HG03439 (cell line): ENCODE data around the gene ARHGAP33.

Experiments used
- ATAC-seq: cut with Tn5 transposase; IDR thresholded peaks from one replicate; pipeline ENCODE4 v1.9.1; 2021; ENCODE audit warnings: mild to moderate bottlenecking, moderate library complexity; ENCODE audit not compliant: unreplicated experiment

The ARHGAP33 gene

DNA sequence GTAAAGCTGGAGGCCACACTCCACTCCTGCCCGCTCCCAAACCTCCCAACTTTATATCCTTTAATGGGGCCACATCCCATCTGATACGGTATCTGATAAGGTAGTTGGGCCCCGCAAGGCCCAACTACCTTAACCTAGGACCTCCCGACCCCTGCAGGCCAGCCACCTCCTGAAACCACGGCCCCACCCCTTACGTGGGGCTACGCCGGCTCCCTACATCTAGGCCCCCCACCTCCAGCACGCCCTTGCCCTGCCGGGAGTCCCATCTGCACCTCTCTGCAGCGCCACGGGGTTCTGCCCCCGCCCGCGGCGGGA lies 35.3 kb upstream of the ARHGAP33 start:
- ATAC-seq = no peak

DNA sequence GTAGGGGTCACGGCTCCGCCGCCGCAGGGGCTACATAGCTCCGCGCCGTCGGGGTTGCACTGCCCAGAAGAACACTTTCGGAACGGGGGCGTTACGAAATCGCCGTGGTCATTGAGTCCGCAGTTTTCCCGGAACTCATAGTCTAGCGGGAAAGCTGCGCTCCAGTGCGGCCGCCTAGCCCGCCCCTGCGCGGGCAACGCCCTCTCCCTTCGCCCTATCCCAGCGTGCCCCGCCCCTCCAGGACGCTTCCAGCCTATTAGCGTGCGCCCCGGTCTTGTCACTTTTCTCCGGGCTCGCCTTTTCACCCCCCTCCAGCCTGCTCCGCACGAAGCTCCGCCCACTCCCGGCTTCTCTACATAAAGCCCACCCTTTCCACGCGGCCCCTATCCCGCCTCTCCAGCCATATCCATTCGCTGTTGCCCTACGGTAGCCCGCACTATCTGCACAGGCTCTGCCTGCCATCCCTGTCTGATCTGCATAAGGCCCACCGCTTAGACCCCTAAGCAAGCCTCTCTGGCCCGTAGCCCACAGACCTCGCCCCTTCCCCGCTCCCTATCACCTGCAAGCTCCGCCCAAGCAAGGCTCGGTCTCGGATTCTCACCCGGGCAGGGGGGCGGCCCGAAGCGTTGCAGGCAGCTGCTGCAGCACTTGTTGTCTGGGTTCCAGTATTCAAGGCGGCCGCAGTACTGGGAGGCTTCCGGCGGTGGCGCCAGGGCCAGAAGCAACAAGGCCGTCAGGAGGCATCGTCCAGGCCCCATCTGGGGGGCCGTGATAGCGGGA lies 34.8 kb upstream of the ARHGAP33 start:
- ATAC-seq = peak; percentile 47

DNA sequence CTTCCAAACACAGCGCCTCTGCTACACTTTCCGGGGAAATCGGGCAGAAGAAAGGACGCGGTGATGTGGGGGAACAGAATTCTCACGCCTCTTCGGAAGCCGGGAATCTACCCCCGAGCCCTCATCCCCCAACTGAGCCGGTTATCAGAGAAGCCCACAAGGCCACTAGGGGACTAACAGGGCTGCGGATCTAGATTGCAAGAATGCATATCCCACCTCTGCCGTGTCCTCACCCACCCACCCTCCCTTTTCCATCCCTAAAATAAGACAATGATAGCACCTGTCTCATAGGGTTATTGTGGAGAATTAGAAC lies 34.2 kb upstream of the ARHGAP33 start:
- no peak for ATAC-seq

DNA sequence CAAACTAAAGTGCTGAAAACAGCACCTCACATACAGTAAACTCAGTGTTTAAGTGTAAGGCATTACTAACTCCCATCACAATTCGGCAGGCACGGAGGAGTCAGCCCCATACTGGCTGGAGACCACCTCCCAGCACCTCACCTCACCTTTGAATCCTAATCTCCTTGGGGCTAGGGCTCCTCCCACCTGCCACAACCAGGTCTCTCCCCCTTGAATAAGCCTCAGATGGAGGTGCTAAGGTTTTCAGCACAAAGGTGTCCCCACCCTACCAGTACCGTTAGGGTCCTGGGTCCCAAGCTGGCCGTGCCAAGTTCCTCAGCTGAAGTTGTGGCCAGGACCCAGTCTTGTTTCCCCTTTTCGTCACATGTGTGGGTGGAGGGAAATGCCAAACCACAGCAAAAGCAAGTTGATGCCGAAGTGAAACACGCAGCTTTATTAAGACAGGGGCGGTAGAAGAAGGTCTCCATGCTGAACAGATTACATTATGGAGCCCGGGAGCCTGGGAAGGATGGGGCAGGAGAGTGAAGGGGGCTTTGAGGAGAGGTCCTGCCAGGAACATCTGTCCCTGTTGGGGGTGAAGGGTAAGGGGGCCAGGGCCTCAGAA lies 33.1 kb upstream of the ARHGAP33 start, which contains the start of gene IGFLR1:
TSS of gene IGFLR1 (minus strand) at position 332 of the 604 bp plus-strand sequence. CDS start 1,272 bp downstream, outside the sequence.
- ATAC-seq = no peak

DNA sequence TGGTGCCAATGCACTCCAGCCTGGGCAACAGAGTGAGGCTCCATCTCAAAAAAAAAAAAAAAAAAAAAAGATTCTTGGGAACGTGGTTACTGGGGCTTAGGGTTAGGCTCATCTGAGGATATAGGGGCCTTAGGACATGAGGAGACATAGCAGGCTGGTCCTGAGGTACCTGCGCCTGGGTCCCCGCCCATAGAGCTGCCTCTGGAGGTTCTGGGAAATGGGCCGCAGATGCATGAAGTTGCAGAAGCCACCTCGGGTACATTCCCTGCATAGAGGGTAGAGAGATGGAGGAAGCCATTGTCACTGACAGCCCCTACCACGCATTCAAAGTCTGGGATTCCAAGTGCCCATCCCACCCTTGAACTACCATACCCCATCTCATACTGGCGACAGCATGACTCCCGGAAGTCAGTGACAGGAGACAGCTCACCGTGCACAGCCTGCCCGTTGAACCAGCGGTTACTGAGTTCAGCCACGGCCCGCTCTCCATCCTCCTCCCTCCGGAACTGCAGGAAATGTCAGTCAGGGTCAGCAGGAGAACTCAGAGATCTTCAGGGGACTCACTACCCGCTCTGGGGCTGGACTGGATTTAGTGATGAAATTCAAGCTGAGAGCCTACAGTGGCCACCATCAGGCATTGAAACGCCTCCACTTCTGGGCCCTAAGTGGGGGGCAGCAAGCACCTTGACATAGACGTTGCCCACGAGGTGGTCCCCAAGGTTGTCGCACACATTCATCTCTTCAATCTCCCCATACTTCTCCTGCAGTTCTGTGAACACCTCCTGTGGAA lies 31.5 kb upstream of the ARHGAP33 start:
- no peak for ATAC-seq

DNA sequence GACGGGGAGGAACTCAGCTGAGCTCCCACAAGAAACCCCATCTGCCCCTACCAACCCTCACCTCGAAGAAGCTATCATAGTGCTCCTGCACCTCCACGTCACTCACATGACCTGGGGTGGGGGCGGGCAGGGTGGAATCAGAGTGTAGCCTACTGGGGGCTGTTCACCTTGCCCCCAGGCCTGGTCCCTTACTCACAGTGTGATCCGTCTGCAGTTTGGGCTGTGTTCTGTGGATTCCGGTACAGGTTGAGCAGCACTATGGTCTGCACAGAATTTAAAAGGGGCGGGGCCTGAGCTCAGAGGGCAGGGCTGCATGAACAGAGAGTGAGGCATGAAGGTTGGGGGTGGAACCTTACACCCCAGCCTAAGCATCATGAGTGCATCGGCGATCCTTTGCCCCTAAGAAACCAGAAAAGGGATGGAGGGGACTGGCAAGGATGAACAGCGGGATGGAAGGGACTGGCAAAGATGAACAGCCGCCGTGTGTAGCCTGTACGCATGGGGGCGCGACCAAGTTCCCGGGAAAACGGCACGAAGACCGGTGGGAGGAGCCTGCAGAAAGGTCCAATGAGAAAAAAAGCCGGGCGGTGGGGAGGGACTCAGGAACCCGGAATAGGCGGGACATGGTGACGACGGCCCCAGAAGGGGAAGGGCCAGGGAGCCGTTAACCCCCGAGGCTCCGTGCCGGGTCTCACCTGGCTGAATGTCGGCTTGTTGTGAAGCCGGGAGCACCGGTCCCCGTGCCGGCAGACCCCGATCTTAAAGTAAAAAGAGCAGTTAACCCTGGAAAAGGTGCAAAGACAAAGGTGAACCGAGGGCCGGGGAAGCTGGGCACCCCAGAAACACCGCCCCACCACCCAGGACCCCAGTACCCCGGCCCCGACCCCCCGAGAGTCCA lies 30.7 kb upstream of the ARHGAP33 start:
- peak; percentile 36 for ATAC-seq

DNA sequence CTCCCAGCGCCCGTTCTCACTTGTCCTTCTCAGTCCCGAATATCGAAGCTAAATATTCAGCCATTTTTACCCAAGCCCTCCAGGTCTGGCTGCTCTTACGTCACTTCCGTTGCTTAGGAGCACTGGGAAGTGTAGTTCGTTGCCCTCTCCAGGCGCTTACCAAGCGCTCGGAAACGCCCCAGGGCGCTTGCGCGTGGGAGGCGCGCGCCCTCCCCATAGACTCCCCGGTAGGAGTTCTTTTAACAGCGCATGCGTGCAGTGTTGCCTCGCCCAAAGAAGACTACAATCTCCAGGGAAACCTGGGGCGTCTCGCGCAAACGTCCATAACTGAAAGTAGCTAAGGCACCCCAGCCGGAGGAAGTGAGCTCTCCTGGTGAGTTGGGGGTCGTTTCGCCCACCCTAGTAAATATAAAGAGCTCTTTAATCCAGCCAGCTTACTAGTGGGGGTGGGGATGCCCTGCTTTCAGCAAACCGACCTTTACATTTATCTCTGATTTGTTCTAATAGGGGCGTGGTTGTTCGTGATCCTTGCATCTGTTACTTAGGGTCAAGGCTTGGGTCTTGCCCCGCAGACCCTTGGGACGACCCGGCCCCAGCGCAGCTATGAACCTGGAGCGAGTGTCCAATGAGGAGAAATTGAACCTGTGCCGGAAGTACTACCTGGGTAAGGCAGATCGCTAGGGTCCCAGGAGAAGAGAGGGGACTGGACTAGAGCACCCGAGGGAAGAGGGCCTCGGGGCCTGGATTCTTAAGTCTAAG lies 29.9 kb upstream of the ARHGAP33 start, which contains the start of the genes PSENEN and U2AF1L4:
TSS of gene PSENEN (plus strand) at position 324 of the 759 bp plus-strand sequence. CDS start at position 604, 280 bp downstream.
TSS of gene U2AF1L4 (minus strand) at position 91 of the 759 bp plus-strand sequence. CDS start at position 64, 27 bp downstream.
- peak; percentile 44 for ATAC-seq

DNA sequence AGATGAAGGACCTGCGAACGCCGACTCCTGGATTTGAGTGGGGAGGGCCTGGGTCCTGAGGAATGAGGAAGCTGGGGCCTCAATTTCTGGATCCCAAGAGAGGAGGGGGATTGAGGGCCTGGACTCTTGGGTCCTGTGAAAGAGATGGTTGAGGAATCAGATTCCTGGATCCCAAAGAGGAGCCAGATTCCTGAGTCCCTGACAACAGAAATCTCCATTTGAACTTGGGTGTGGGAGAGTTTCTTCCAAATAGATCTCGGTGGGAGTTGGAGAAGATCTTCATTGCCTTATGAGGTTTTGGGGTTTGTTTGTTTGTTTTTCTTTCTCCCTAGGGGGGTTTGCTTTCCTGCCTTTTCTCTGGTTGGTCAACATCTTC lies 29.3 kb upstream of the ARHGAP33 start:
- ATAC-seq = no peak

DNA sequence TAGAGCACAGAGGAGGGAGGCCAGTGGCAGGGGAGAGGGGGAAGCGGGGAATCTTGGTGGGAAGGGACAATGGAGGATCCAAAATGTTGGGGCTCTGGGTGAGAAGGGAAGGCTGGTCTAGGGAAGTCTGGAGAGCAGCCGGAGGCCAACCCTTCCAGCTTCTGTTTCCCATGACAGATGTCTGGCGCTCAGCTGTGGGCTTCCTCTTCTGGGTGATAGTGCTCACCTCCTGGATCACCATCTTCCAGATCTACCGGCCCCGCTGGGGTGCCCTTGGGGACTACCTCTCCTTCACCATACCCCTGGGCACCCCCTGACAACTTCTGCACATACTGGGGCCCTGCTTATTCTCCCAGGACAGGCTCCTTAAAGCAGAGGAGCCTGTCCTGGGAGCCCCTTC lies 28.8 kb upstream of the ARHGAP33 start:
- ATAC-seq = no peak

DNA sequence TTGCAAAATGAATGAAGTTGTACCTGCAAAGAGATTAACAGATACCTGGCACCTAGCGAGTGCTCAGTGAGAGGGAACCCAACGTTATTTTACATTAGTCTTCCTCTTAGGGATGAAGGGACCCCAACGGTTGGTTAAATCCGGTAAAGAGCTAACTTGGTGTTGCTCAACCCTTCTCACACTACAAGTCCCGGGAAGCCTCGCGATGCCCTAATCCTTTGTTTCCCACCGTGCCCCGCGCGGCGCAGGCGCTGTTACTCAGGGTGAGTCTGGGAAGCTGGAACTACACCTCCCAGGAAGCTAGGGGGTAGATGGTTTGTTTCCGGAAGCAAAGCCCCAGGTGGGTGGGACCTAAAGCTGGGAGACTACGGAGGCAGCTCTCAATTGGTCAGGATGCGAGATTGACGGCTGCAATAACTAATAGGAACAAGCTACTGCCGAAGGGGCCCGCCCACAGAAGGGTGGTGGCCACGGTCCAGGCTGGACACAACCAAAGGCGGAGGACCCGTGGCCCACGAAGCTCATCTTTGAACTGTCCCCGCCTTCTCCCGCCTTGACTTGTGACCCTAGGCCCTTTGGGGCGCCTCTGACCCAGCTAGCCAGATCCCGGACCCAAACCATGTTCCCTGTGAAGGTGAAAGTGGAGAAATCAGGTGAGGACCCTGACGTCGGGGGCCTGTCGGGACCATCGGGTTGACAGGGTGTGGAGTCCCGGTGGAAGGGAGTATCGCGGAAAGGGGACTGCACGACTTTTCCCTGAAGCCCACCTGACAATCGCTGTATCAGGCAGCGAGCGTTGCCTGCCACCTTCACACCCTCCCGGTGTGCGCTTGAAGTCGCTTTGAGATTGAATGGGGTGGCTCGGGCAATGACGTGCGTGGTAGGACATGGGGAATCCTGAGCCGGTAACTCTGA lies 27.0 kb upstream of the ARHGAP33 start, which contains the start of gene LIN37:
TSS of gene LIN37 (plus strand) at position 471 of the 915 bp plus-strand sequence. CDS start at position 620, 149 bp downstream.
- peak; percentile 70 for ATAC-seq

DNA sequence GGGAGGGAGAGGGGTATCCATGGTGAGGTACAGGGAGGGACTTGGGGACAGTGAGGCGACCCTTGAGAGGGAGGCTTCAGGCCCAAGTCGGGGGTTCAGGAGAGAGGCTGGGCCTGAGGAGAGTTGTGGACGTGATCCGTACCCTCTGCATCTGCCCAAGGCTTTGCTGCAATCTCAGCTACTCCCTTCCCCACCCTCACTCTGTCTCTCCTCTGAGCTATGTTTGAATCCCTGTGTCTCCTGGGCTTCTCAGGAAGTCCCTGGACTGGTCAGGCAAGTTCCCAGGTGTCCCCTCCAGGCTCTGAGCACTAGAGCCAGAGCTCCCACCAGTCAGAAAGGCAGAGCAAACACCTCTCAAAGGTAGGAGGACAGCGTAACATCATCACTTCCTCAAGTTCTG lies 25.2 kb upstream of the ARHGAP33 start:
- no peak for ATAC-seq

DNA sequence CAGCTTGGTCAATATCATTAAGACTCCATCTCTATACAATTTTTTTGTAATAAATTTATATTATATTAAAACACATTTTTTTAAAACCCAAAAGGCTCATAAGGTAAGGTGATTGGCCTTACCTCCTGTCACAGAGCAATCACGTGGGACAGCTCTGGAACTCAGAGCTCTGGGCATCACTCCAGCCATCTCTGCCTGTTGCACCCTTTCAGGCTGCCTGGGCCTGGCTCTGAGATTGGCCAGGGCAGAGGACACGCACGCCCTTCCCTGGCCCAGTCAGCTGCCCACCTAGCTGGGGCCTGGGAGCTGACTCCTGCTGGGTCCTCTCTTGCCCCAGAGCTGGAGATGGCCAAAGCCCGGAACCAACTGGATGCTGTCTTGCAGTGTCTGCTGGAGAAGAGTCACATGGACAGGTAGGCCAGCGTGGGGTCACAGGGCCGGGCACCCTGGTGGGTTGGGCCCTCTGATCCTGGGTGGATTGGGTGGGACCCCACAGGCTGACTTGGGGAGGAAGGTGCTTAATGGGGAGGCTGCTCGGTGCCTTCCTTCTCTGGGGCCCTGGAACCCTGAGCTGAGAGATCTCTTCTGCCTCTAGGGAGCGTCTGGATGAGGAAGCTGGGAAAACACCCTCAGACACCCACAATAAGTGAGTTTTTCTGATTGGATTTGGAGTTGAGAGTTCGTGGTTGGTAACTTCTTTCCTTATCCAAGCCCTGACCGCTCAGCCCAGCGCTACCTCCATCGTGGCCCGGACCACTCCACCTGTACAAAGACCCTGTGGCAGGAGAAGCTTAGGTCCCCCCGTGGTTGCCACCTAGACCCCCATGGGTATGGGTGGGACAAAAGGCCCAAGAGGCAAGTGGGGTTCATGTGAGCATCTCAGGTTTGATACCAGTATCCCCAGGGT lies 23.3 kb upstream of the ARHGAP33 start:
- ATAC-seq = no peak

DNA sequence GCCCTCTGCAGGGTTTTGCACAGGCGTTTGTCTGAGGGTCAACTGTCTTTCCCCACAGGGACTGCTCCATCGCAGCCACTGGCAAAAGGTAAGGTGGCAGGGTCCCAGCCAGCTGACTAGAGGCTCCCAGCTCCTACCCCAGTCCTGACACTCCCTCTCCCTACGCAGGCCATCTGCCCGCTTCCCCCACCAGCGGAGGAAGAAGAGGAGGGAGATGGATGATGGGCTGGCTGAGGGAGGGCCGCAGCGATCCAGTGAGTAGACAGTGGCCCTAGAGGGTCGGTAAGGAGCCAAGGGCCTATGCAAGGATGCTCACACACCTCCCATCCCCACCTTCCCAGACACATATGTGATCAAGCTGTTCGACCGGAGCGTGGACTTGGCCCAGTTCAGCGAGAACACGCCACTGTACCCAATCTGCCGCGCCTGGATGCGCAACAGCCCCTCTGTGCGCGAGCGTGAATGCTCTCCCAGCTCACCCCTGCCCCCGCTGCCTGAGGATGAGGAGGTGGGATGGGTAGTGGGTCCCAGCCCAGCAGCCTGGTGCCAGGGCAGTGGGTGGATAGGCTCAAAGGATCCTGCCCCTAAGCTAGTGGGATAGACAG lies 22.5 kb upstream of the ARHGAP33 start:
- ATAC-seq = no peak

DNA sequence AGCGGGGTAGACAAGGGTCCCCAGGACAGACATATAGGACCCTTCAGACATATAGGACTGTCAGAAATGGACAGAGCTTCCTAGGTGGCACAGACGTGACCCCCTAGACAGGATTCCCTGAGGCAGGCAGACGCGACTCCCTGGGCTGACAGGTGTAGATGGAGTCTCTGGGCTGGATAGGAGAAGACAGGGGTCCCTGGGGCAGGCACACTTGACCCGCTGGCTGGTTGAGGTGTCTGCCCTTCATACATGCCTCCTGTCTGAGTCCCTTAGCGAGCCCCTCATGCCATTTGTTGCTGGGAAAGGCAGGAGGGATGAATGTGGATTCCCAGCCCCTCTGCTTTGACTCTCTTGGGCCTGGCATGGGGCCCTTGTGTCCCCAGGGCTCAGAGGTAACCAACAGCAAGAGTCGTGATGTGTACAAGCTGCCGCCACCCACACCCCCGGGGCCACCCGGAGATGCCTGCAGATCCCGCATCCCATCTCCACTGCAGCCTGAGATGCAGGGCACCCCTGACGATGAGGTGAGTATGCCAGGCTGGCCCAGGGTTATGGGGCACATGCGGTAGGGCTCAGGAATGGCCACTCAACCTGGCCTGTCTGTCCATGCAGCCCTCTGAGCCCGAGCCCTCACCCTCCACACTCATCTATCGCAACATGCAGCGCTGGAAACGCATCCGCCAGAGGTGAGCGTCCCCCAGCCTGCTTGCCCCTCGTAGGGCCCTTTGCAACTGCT lies 21.6 kb upstream of the ARHGAP33 start:
- ATAC-seq = no peak

DNA sequence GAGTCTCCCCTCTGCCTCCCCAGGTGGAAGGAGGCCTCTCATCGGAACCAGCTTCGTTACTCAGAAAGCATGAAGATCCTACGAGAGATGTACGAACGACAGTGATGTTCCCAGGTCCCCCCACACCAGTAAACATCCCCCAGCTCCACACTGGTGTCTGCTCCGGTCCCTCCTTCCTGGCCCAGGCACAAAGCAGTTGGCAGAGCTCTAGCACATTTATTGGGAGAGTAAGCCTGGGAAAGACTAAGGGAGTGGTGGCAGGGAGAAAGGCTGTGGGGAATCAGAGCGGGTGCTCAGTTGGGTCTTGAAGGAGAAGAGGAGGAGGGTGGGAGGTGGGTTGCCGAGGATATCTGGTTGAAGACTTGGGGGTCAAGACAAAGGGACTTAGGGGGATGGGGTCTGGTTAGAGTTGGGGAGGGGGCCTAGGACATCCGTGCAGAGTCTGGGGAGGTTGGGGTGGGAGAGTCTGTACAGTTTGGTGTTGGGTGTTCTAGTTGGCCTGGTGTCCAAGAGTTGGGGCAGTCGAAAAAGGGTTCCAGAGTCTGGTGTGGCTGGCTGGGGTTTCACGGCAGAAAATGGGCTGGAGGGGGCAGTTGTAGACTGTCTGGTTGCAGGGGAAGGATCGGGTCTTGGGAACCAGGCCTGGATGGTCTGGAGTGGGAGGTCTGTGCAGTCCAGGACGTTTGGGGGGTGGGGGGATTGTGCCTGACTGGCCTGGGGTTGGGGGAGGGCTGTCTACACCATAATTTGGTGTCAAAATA lies 20.8 kb upstream of the ARHGAP33 start:
- ATAC-seq = no peak

DNA sequence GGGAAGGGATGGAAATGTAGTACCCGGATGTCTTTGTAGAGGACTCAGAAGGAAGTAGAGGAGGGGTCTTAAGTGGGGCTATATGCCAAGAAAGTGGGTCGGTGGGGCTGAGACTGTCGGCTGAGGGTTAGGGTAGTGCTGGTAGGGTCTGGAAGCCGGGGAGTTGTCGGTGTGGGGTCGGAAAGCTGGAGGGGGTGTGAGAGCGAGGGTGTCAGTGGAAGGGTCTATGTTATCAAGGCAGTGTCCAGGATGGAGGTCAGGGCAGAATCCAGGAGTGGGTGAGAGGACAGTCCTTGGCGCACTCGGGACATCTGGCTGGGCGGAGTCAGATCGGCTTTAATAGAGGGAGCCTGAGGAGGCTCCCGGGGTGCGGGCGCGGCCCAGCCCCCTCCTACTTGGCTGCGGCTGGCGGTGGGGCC lies 20.2 kb upstream of the ARHGAP33 start:
- ATAC-seq = no peak
